ENCODE results near the gene SOX10.

- TF ChIP-seq CTCF (IDR thresholded peaks at IDR 0.05), result no peak
- peak in 1 of 2 donors; percentile 75 for TF ChIP-seq EP300 (IDR thresholded peaks at IDR 0.05)
Observed at GRCh38 chr22:37968452-37969251, 15.7 kb downstream of the SOX10 start.

All from tibial nerve (tissue), 4 donors.